Esophagus muscularis mucosa (tissue), 4 donors: ENCODE measurements around the gene GDF2.

Experiments used
- EP300 ChIP-seq: sonication (generic); formaldehyde crosslinking; IDR thresholded peaks from one replicate; pipeline ENCODE4 v1.6.1; 2017; ENCODE audit warnings: antibody characterized with exemption
- POLR2A ChIP-seq: fragments of 450-650 bp; IDR thresholded peaks from one replicate; pipeline ENCODE4 v1.6.1; 2017; ENCODE audit warnings: antibody characterized with exemption, moderate library complexity, mild to moderate bottlenecking, low read depth
- TF ChIP-seq, protein P1 (sequence below), 3 experiments: fragments of 200-600 bp in 2 of 3; fragments of 450-650 bp in 1 of 3; sonication (generic) in 2 of 3; IDR thresholded peaks; one replicate each; pipeline ENCODE4 v1.5.1; 2017 to 2019; ENCODE audit warnings: antibody characterized with exemption in 3 of 3, mild to moderate bottlenecking in 2 of 3, moderate library complexity in 1 of 3

DNA sequence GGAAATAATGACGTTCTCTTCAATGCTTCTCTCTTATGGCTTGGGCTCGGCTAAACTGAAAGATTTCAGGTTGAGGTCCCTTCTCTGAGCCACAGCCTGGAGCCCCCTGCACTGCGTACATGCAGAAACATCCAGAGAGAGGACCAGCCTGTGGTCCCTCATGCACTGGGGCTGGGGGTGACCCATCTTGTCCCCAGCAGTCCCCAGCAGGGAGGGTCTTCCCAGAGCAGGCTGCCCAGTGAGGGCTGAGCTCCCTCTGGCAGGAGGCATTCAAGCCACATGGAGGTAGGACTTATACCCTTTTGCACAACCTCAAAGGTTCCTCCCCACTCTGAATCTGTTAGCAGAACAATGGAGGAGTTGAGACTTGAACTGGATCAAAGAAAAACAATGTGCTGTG lies 14.9 kb upstream of the GDF2 start:
- TF ChIP-seq, protein P1, sequence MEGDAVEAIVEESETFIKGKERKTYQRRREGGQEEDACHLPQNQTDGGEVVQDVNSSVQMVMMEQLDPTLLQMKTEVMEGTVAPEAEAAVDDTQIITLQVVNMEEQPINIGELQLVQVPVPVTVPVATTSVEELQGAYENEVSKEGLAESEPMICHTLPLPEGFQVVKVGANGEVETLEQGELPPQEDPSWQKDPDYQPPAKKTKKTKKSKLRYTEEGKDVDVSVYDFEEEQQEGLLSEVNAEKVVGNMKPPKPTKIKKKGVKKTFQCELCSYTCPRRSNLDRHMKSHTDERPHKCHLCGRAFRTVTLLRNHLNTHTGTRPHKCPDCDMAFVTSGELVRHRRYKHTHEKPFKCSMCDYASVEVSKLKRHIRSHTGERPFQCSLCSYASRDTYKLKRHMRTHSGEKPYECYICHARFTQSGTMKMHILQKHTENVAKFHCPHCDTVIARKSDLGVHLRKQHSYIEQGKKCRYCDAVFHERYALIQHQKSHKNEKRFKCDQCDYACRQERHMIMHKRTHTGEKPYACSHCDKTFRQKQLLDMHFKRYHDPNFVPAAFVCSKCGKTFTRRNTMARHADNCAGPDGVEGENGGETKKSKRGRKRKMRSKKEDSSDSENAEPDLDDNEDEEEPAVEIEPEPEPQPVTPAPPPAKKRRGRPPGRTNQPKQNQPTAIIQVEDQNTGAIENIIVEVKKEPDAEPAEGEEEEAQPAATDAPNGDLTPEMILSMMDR (IDR thresholded peaks at IDR 0.05): no peak
- TF ChIP-seq POLR2A: no peak
- no peak for TF ChIP-seq EP300
